SK-N-SH (cell line): ENCODE measurements around the gene FAM184A.

ENCODE experiments used
- CTCF ChIP-seq: fragments of 200-600 bp; sonication (generic); IDR thresholded peaks from 2 replicates; pipeline ENCODE4 v1.6.1; 2017; ENCODE audit warnings: antibody characterized with exemption, mild to moderate bottlenecking, moderate library complexity
- GABPA ChIP-seq: IDR thresholded peaks from 2 replicates; pipeline ENCODE4 v1.4.0; 2012; ENCODE audit warnings: low read depth, mild to moderate bottlenecking
- POLR2AphosphoS5 ChIP-seq: IDR thresholded peaks from 2 replicates; pipeline ENCODE4 v1.6.1; 2012; ENCODE audit warnings: low read depth, low read length
- RCOR1 ChIP-seq: fragments of 150-350 bp; IDR thresholded peaks from 2 replicates; pipeline ENCODE4 v1.6.1; 2017; ENCODE audit warnings: antibody characterized with exemption, low read length
- REST ChIP-seq: IDR thresholded peaks from 2 replicates; pipeline ENCODE4 v1.6.1; 2012; ENCODE audit warnings: mild to moderate bottlenecking, low read depth, low read length, moderate library complexity
- RFX5 ChIP-seq: IDR thresholded peaks from 2 replicates; pipeline ENCODE4 v1.6.1; 2012; ENCODE audit warnings: mild to moderate bottlenecking, improper control_type of control experiment, low read length
- SIN3A ChIP-seq: IDR thresholded peaks from 2 replicates; pipeline ENCODE4 v1.6.1; 2012; ENCODE audit warnings: low read depth, mild to moderate bottlenecking, low read length, moderate library complexity, borderline replicate concordance
- TEAD4 ChIP-seq: IDR thresholded peaks from 2 replicates; pipeline ENCODE4 v1.4.0; 2012; ENCODE audit warnings: mild to moderate bottlenecking, borderline replicate concordance; ENCODE audit not compliant: insufficient read depth
- USF2 ChIP-seq: fragments of 150-350 bp; IDR thresholded peaks from 2 replicates; pipeline ENCODE4 v1.6.1; 2017; ENCODE audit warnings: antibody characterized with exemption, low read length, low read depth, borderline replicate concordance
- TF ChIP-seq, protein P1 (sequence below): IDR thresholded peaks from 2 replicates; pipeline ENCODE4 v1.4.0; 2012; ENCODE audit warnings: low read depth

- no peak for TF ChIP-seq TEAD4
- no peak for TF ChIP-seq SIN3A
- TF ChIP-seq CTCF: no peak
- TF ChIP-seq, protein P1, sequence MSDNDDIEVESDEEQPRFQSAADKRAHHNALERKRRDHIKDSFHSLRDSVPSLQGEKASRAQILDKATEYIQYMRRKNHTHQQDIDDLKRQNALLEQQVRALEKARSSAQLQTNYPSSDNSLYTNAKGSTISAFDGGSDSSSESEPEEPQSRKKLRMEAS: no peak
- TF ChIP-seq USF2: no peak
- no peak for TF ChIP-seq GABPA
- no peak for TF ChIP-seq RCOR1
- no peak for TF ChIP-seq RFX5
- no peak for TF ChIP-seq REST
- no peak for TF ChIP-seq POLR2AphosphoS5
These were observed 35.5 kb upstream of the FAM184A start for GRCh38 chr6:119113961-119114360.
